ENCODE measurements around the gene MORF4L1.
"Not testable (repeated sequence)": the region's sequence is repeated elsewhere in the genome, so short reads cannot be mapped to it uniquely, and the experiment has no call there.

The MORF4L1 gene

GRCh38 chr15:78866803-78867202 is 5.9 kb upstream of the MORF4L1 start:
- H3K27ac ChIP-seq (ENCODE audit: low read depth, low read length): no peak overlapping the region
- H3K27me3 ChIP-seq (ENCODE audit: control insufficient read depth, insufficient read depth, low read length): no peaks in the 10 kb centered on the region
- H3K36me3 ChIP-seq (ENCODE audit: control insufficient read depth, insufficient read depth, low read length): no peaks in the 10 kb centered on the region
- H3K4me1 ChIP-seq (ENCODE audit: control insufficient read depth, insufficient read depth, low read length): no peaks in the 10 kb centered on the region
- no peak overlapping the region for H3K9ac ChIP-seq (ENCODE audit: low read length)
- no peak overlapping the region for H3K4me3 ChIP-seq (ENCODE audit: low read length)

- Histone ChIP-seq H3K27me3 (ENCODE audit: control insufficient read depth, insufficient read depth, low read length) (no peaks in the 10 kb centered on the region), H3K4me1 (ENCODE audit: control insufficient read depth, insufficient read depth, low read length) (no peaks in the 10 kb centered on the region), H3K4me3 (ENCODE audit: low read length) (no peak overlapping the region), H3K36me3 (ENCODE audit: control insufficient read depth, insufficient read depth, low read length) (no peaks in the 10 kb centered on the region), H3K27ac (ENCODE audit: low read depth, low read length) (no peak overlapping the region), H3K9ac (ENCODE audit: low read length) (no peak overlapping the region)
These were observed 4.3 kb upstream of the MORF4L1 start for GRCh38 chr15:78868366-78868765.

GRCh38 chr15:78871483-78872127 is 1.1 kb upstream of the MORF4L1 start:
- H3K27ac ChIP-seq (ENCODE audit: low read depth, low read length): not testable (repeated sequence)

GRCh38 chr15:78872972-78873792 is 492 bp downstream of the MORF4L1 start:
- peaks cover 10% of the 10 kb centered on the region for H3K4me1 ChIP-seq (ENCODE audit: control insufficient read depth, insufficient read depth, low read length)
- H3K4me3 ChIP-seq (ENCODE audit: low read length): peak overlapping the region; percentile 97

More at GRCh38 chr15:78871483-78872127, 1.1 kb upstream of the MORF4L1 start:
- H3K9ac ChIP-seq (ENCODE audit: low read length); H3K4me1 ChIP-seq (ENCODE audit: control insufficient read depth, insufficient read depth, low read length); H3K27me3 ChIP-seq (ENCODE audit: control insufficient read depth, insufficient read depth, low read length); H3K36me3 ChIP-seq (ENCODE audit: control insufficient read depth, insufficient read depth, low read length): not testable (repeated sequence)
- peak overlapping the region; percentile 77 for H3K4me3 ChIP-seq (ENCODE audit: low read length)

GRCh38 chr15:78873793-78874765 is 1.4 kb downstream of the MORF4L1 start:
- Histone ChIP-seq H3K36me3 (ENCODE audit: control insufficient read depth, insufficient read depth, low read length) (no peaks in the 10 kb centered on the region), H3K27me3 (ENCODE audit: control insufficient read depth, insufficient read depth, low read length) (no peaks in the 10 kb centered on the region), H3K4me1 (ENCODE audit: control insufficient read depth, insufficient read depth, low read length) (peaks cover 10% of the 10 kb centered on the region), H3K9ac (ENCODE audit: low read length) (no peak overlapping the region), H3K27ac (ENCODE audit: low read depth, low read length) (peak overlapping the region; percentile 100), H3K4me3 (ENCODE audit: low read length) (peak overlapping the region; percentile 97)

More at GRCh38 chr15:78872972-78873792, 492 bp downstream of the MORF4L1 start:
- Histone ChIP-seq H3K9ac (ENCODE audit: low read length) (peak overlapping the region; percentile 100), H3K27ac (ENCODE audit: low read depth, low read length) (peak overlapping the region; percentile 100), H3K36me3 (ENCODE audit: control insufficient read depth, insufficient read depth, low read length) (no peaks in the 10 kb centered on the region), H3K27me3 (ENCODE audit: control insufficient read depth, insufficient read depth, low read length) (no peaks in the 10 kb centered on the region)

- Histone ChIP-seq H3K36me3 (ENCODE audit: control insufficient read depth, insufficient read depth, low read length) (no peaks in the 10 kb centered on the region), H3K27me3 (ENCODE audit: control insufficient read depth, insufficient read depth, low read length) (no peaks in the 10 kb centered on the region), H3K27ac (ENCODE audit: low read depth, low read length) (no peak overlapping the region), H3K4me3 (ENCODE audit: low read length) (peak overlapping the region; percentile 17), H3K9ac (ENCODE audit: low read length) (no peak overlapping the region), H3K4me1 (ENCODE audit: control insufficient read depth, insufficient read depth, low read length) (peaks cover 15% of the 10 kb centered on the region)
These were observed 2.6 kb downstream of the MORF4L1 start for GRCh38 chr15:78875107-78875914.

- not testable (repeated sequence) for H3K27me3 ChIP-seq (ENCODE audit: control insufficient read depth, insufficient read depth, low read length); H3K9ac ChIP-seq (ENCODE audit: low read length); H3K4me3 ChIP-seq (ENCODE audit: low read length); H3K36me3 ChIP-seq (ENCODE audit: control insufficient read depth, insufficient read depth, low read length); H3K27ac ChIP-seq (ENCODE audit: low read depth, low read length)
- peaks cover 15% of the 10 kb centered on the region for H3K4me1 ChIP-seq (ENCODE audit: control insufficient read depth, insufficient read depth, low read length)
These were observed 4.3 kb downstream of the MORF4L1 start for GRCh38 chr15:78876954-78877353.

- peaks cover 17% of the 10 kb centered on the region for H3K4me1 ChIP-seq (ENCODE audit: control insufficient read depth, insufficient read depth, low read length)
- no peak overlapping the region for H3K9ac ChIP-seq (ENCODE audit: low read length)
- H3K27ac ChIP-seq (ENCODE audit: low read depth, low read length): no peak overlapping the region
- no peak overlapping the region for H3K4me3 ChIP-seq (ENCODE audit: low read length)
- no peaks in the 10 kb centered on the region for H3K27me3 ChIP-seq (ENCODE audit: control insufficient read depth, insufficient read depth, low read length)
- H3K36me3 ChIP-seq (ENCODE audit: control insufficient read depth, insufficient read depth, low read length): peaks cover 3% of the 10 kb centered on the region
These were observed 5.7 kb downstream of the MORF4L1 start for GRCh38 chr15:78878356-78878755.

GRCh38 chr15:78879517-78880241 is 7.0 kb downstream of the MORF4L1 start:
- no peak overlapping the region for H3K9ac ChIP-seq (ENCODE audit: low read length)
- peaks cover 3% of the 10 kb centered on the region for H3K36me3 ChIP-seq (ENCODE audit: control insufficient read depth, insufficient read depth, low read length)
- H3K4me3 ChIP-seq (ENCODE audit: low read length): no peak overlapping the region
- peaks cover 17% of the 10 kb centered on the region for H3K4me1 ChIP-seq (ENCODE audit: control insufficient read depth, insufficient read depth, low read length)
- H3K27ac ChIP-seq (ENCODE audit: low read depth, low read length): no peak overlapping the region
- no peaks in the 10 kb centered on the region for H3K27me3 ChIP-seq (ENCODE audit: control insufficient read depth, insufficient read depth, low read length)

- H3K9ac ChIP-seq (ENCODE audit: low read length): no peak overlapping the region
- no peak overlapping the region for H3K4me3 ChIP-seq (ENCODE audit: low read length)
- no peaks in the 10 kb centered on the region for H3K27me3 ChIP-seq (ENCODE audit: control insufficient read depth, insufficient read depth, low read length)
- H3K4me1 ChIP-seq (ENCODE audit: control insufficient read depth, insufficient read depth, low read length): peaks cover 15% of the 10 kb centered on the region
- no peak overlapping the region for H3K27ac ChIP-seq (ENCODE audit: low read depth, low read length)
- peaks cover 3% of the 10 kb centered on the region for H3K36me3 ChIP-seq (ENCODE audit: control insufficient read depth, insufficient read depth, low read length)
These were observed 7.5 kb downstream of the MORF4L1 start for GRCh38 chr15:78880242-78880533.

- Histone ChIP-seq H3K36me3 (ENCODE audit: control insufficient read depth, insufficient read depth, low read length) (peaks cover 3% of the 10 kb centered on the region), H3K4me1 (ENCODE audit: control insufficient read depth, insufficient read depth, low read length) (peaks cover 13% of the 10 kb centered on the region), H3K9ac (ENCODE audit: low read length) (no peak overlapping the region), H3K27me3 (ENCODE audit: control insufficient read depth, insufficient read depth, low read length) (no peaks in the 10 kb centered on the region), H3K27ac (ENCODE audit: low read depth, low read length) (no peak overlapping the region), H3K4me3 (ENCODE audit: low read length) (no peak overlapping the region)
These were observed 8.1 kb downstream of the MORF4L1 start for GRCh38 chr15:78880813-78881212.
